ENCODE data around the gene ACSS2. TPM values are rescaled to one million over a fixed set of nuclear protein-coding genes. Genes with fewer than 3 reads are reported as not detected.

Gene ACSS2
- total RNA-seq, 1 donor from 2014 or later: 127 TPM

- DNase-seq (ENCODE audit: low spot score): no peak
Observed at GRCh38 chr20:34971561-34972235, 95.3 kb downstream of the ACSS2 start.

DNA sequence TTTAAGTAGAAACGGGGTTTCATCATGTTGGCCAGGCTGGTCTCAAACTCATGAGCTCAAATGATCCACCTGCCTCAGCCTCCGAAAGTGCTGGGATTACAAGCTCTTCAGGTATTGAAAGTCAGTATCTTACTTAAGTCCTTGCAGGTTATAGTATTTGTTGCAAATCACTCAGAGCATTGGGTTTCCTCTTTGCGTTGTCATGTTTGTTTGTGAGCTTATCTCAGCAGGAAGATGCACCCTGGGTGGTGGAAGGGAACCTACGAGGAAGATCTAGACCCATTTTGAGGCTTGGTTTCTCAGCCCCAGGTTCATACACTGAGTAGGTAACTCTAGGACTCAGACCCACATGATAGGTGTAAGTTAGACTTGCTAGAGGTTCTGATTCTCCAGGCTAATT, 97.8 kb downstream of the ACSS2 start:
- DNase-seq (ENCODE audit: low spot score): no peak

GRCh38 chr20:34976286-34976685, 99.9 kb downstream of the ACSS2 start:
- DNase-seq (ENCODE audit: low spot score): no peak

Other genes starting within 250 kb of the ACSS2 start
- 11.7 TPM for gene PIGU, start 199.5 kb upstream of the ACSS2 start, total RNA-seq
- 16.8 TPM for gene TP53INP2, start 172.3 kb upstream of the ACSS2 start, total RNA-seq
- 24.4 TPM for gene NCOA6, start 51.0 kb upstream of the ACSS2 start, total RNA-seq
- gene GGT7, start 3.8 kb upstream of the ACSS2 start, total RNA-seq: 15.6 TPM
- gene GSS, start 79.2 kb downstream of the ACSS2 start, total RNA-seq: 33.3 TPM
- gene MYH7B, start 79.3 kb downstream of the ACSS2 start, total RNA-seq: 0.06 TPM
- 85.2 TPM for gene TRPC4AP, start 216.2 kb downstream of the ACSS2 start, total RNA-seq